Measurements from ENCODE around the gene MAPKAPK2.

The MAPKAPK2 gene

DNA sequence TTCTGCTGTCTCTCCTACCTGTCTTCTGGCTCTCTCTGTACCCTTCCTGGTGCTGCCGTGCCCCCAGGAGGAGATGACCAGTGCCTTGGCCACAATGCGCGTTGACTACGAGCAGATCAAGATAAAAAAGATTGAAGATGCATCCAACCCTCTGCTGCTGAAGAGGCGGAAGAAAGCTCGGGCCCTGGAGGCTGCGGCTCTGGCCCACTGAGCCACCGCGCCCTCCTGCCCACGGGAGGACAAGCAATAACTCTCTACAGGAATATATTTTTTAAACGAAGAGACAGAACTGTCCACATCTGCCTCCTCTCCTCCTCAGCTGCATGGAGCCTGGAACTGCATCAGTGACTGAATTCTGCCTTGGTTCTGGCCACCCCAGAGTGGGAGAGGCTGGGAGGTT, 47.8 kb downstream of the MAPKAPK2 start:
- H3K4me3 ChIP-seq (ENCODE audit: low read depth, low read length, poor library complexity, severe bottlenecking): no peak overlapping the region
- H3K4me2 ChIP-seq (ENCODE audit: low read length): no peak overlapping the region
- no peaks in the 10 kb centered on the region for H3K9me2 ChIP-seq (ENCODE audit: low read depth, low read length)
- no peaks in the 10 kb centered on the region for H3K4me1 ChIP-seq (ENCODE audit: insufficient read depth, low read length, severe bottlenecking)
- H3K27me3 ChIP-seq (ENCODE audit: insufficient read depth, low read length): no peaks in the 10 kb centered on the region
- no peak overlapping the region for H2AFZ ChIP-seq (ENCODE audit: low read length)
- H4K20me1 ChIP-seq (ENCODE audit: insufficient read depth, low read length): no peaks in the 10 kb centered on the region
- H3K79me2 ChIP-seq (ENCODE audit: insufficient read depth, low read length): no peaks in the 10 kb centered on the region
- no peak overlapping the region for H3K9ac ChIP-seq (ENCODE audit: low read length)
- H3K36me3 ChIP-seq (ENCODE audit: insufficient read depth, low read length): peaks cover 13% of the 10 kb centered on the region; the same call in 1 of the 2 replicates
- no peaks in the 10 kb centered on the region for H3F3A ChIP-seq (ENCODE audit: insufficient read depth, low read length)
- TF ChIP-seq CTCF (IDR thresholded peaks at IDR 0.05; ENCODE audit: low read length) (no peak), EZH2 (IDR thresholded peaks at IDR 0.05; ENCODE audit: borderline replicate concordance, low read length) (no peak)
- H3K9me3 ChIP-seq (ENCODE audit: low read length): no peaks in the 10 kb centered on the region
- H3K27ac ChIP-seq (ENCODE audit: low read depth, low read length, poor library complexity, severe bottlenecking): no peak overlapping the region

GRCh38 chr1:206732992-206733391, 48.3 kb downstream of the MAPKAPK2 start:
- TF ChIP-seq CTCF (IDR thresholded peaks at IDR 0.05; ENCODE audit: low read length) (no peak), EZH2 (IDR thresholded peaks at IDR 0.05; ENCODE audit: borderline replicate concordance, low read length) (no peak)
- Histone ChIP-seq H3K36me3 (ENCODE audit: insufficient read depth, low read length) (peaks cover 13% of the 10 kb centered on the region; the same call in 1 of the 2 replicates), H2AFZ (ENCODE audit: low read length) (no peak overlapping the region), H3K9ac (ENCODE audit: low read length) (no peak overlapping the region), H3K27me3 (ENCODE audit: insufficient read depth, low read length) (no peaks in the 10 kb centered on the region), H3K9me3 (ENCODE audit: low read length) (no peaks in the 10 kb centered on the region), H3K9me2 (ENCODE audit: low read depth, low read length) (no peaks in the 10 kb centered on the region), H3K79me2 (ENCODE audit: insufficient read depth, low read length) (no peaks in the 10 kb centered on the region), H3K4me2 (ENCODE audit: low read length) (no peak overlapping the region), H3K27ac (ENCODE audit: low read depth, low read length, poor library complexity, severe bottlenecking) (no peak overlapping the region), H4K20me1 (ENCODE audit: insufficient read depth, low read length) (no peaks in the 10 kb centered on the region), H3F3A (ENCODE audit: insufficient read depth, low read length) (no peaks in the 10 kb centered on the region), H3K4me1 (ENCODE audit: insufficient read depth, low read length, severe bottlenecking) (no peaks in the 10 kb centered on the region), H3K4me3 (ENCODE audit: low read depth, low read length, poor library complexity, severe bottlenecking) (no peak overlapping the region)

DNA sequence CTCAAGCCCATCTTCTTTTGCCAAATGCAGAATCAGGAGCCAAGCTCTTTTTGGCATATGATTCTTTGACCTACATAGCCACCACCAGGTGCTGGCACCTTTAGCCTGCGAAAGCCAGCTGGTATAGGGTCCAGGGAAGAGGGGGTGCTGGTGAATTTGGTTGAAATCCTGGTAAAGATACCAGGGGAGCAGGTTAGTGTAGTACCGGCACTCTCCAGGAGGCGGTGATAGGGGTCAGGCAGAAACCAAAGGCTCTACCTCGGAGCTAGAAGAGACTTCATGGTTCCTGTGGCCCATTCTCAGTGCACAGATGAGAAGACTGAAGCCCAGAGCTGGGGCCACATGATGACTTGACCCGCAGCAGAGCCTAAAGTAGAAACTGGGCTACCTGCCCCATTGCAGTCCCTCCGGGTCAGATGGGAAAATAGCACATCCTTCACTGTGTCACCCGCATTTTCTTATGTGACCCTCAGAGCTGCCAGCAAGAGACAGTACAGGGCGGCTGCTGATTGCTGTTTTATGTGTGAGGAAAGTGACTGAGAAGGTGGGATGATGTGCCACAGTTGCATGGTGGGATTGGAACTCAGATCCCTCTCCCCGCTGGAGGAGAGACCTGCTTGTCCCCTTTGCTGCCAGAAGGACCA, 49.9 kb downstream of the MAPKAPK2 start:
- TF ChIP-seq EZH2 (IDR thresholded peaks at IDR 0.05; ENCODE audit: borderline replicate concordance, low read length): no peak
- peak; percentile 88 for TF ChIP-seq CTCF (IDR thresholded peaks at IDR 0.05; ENCODE audit: low read length)
- Histone ChIP-seq H3K79me2 (ENCODE audit: insufficient read depth, low read length) (no peaks in the 10 kb centered on the region), H2AFZ (ENCODE audit: low read length) (no peak overlapping the region), H3F3A (ENCODE audit: insufficient read depth, low read length) (no peaks in the 10 kb centered on the region), H4K20me1 (ENCODE audit: insufficient read depth, low read length) (no peaks in the 10 kb centered on the region), H3K9ac (ENCODE audit: low read length) (no peak overlapping the region), H3K4me2 (ENCODE audit: low read length) (no peak overlapping the region), H3K9me3 (ENCODE audit: low read length) (no peaks in the 10 kb centered on the region), H3K9me2 (ENCODE audit: low read depth, low read length) (no peaks in the 10 kb centered on the region), H3K4me3 (ENCODE audit: low read depth, low read length, poor library complexity, severe bottlenecking) (no peak overlapping the region), H3K36me3 (ENCODE audit: insufficient read depth, low read length) (peaks cover 13% of the 10 kb centered on the region; the same call in 1 of the 2 replicates), H3K27me3 (ENCODE audit: insufficient read depth, low read length) (no peaks in the 10 kb centered on the region), H3K27ac (ENCODE audit: low read depth, low read length, poor library complexity, severe bottlenecking) (no peak overlapping the region), H3K4me1 (ENCODE audit: insufficient read depth, low read length, severe bottlenecking) (peaks cover 13% of the 10 kb centered on the region)

Data from OCI-LY1 (cell line).